Measurements from ENCODE around the gene ST6GALNAC6.

The ST6GALNAC6 gene

DNA sequence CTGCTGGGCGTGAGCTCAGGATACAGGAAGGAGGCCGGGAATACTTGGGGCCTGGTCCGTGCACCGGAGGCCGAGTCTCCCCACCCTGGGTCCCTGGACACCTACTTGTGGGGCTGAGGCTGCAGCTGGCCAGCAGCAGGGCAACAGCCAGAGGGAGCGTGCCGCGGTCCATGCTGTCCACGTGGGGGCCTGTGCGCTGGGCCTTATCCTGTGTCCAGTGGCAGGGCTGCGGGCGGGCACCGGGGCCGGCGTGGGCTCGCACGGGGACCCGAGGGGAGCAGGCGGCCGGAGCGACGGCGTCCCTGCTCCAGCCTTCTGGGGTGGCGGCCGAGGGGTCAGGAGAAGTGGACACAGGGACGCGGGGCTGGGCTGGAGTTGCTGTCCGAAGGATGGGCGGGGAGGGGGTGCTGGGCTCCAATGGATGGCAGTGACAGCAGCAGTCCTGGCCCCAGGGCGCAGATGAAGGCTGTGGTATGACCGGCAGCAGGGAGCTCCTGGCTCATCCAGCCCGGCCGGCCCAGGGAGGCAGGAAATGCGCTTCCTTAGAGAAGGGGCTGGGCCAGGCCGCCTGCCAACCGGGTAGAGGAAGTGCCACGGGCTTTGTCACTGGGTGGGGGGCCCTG lies 45.1 kb downstream of the ST6GALNAC6 start, which contains the start of gene ENG:
TSS of gene ENG (minus strand) at position 475 of the 623 bp plus-strand sequence. CDS start at position 172, 303 bp downstream.
- TF ChIP-seq, protein P1, sequence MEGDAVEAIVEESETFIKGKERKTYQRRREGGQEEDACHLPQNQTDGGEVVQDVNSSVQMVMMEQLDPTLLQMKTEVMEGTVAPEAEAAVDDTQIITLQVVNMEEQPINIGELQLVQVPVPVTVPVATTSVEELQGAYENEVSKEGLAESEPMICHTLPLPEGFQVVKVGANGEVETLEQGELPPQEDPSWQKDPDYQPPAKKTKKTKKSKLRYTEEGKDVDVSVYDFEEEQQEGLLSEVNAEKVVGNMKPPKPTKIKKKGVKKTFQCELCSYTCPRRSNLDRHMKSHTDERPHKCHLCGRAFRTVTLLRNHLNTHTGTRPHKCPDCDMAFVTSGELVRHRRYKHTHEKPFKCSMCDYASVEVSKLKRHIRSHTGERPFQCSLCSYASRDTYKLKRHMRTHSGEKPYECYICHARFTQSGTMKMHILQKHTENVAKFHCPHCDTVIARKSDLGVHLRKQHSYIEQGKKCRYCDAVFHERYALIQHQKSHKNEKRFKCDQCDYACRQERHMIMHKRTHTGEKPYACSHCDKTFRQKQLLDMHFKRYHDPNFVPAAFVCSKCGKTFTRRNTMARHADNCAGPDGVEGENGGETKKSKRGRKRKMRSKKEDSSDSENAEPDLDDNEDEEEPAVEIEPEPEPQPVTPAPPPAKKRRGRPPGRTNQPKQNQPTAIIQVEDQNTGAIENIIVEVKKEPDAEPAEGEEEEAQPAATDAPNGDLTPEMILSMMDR (conservative IDR thresholded peaks at IDR 0.05) = peak; percentile 46
- H3K27ac ChIP-seq = peak within 1 kb of the TSS; percentile 92

DNA sequence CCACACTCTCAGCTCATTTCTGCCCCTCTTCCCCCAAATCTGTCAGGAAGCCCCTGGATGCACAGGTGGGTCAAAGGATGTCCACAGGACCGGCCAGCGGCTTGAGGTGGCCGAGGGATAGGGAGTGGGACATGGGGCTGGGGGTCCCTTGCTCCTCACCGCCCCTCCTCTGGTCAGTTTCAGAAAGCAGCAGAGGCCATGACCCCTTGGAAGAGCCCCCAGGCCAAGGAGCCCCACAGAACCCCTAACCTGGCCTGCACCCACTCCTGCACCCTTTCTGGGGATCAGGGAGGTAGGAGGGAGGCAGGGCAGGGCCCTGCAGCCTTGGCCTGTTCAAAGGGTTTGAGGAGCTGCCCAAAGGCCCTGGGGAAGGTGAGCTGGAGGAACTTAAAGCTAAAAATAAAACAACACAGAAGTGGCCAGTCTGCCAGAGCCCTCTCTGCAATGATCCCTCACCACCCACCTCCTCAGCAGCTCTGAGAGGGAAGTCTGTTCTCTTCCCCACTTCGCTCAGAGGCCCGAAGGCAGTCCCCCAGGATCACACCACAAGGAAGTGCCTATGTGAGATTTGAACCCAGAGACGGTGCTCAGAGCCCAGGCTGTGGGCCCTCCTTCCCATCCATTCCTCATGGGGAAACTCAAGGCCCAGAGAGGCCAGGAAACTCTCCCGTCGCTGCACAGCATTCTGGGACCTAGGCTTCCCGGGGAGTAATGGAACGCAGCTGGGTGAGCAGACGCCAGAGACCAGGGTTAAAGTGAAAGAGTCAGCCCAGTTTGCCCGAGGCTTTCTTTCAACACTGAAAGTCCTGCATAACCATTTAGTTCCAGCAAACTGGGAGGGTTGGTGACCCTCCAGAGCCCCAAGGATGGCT lies 45.9 kb downstream of the ST6GALNAC6 start:
- TF ChIP-seq, protein P1 (conservative IDR thresholded peaks at IDR 0.05) = no peak
- peak overlapping the region; percentile 92 for H3K27ac ChIP-seq

DNA sequence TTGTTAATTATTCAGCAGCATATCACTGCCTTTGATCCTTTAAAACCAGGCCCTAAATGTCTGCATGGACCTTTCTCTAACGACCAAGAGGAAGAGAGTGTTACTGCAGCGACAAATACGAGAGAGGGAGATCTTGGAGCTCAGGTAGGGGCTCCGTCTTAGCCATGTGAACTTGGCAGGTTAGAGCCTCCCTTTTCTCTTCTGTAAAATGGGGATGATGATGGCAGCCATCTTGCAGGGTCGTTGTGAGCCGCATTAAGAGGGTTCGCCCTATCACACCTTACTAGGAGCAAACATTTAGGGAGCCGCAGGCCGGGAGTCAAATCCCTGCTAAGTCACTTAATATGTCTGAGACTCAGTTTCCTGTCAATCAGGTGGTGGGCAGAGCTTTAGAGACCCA lies 46.6 kb downstream of the ST6GALNAC6 start:
- peak overlapping the region; percentile 92; the same call in 1 of the 2 replicates for H3K27ac ChIP-seq
- TF ChIP-seq, protein P1 (conservative IDR thresholded peaks at IDR 0.05) = no peak

DNA sequence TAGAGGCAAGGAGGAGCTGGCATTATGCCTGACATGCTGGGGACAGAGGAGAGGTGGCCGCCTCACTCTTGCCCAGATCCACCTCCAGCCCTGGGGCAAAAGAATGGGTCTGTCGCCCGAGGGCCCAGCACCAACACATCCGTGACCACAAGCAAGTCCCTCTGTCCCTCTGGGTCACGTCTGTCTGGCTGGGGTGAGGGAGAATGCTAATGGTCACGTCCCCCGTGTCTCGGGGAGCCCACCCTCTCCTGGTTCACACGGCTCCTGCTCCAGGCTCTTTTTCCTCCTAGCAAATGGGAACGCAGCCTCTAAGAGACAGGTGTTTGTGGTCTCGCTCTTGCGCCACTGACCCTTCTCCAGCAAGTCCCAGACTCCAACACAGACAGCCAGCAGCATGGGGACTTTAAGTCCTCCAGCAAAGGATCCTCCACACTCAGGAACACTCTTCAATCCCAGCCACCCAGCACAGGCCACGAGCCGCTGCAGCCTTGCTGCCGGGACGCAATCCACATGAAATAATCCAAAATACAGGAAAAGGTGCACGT lies 49.0 kb downstream of the ST6GALNAC6 start:
- no peak overlapping the region for H3K27ac ChIP-seq

DNA sequence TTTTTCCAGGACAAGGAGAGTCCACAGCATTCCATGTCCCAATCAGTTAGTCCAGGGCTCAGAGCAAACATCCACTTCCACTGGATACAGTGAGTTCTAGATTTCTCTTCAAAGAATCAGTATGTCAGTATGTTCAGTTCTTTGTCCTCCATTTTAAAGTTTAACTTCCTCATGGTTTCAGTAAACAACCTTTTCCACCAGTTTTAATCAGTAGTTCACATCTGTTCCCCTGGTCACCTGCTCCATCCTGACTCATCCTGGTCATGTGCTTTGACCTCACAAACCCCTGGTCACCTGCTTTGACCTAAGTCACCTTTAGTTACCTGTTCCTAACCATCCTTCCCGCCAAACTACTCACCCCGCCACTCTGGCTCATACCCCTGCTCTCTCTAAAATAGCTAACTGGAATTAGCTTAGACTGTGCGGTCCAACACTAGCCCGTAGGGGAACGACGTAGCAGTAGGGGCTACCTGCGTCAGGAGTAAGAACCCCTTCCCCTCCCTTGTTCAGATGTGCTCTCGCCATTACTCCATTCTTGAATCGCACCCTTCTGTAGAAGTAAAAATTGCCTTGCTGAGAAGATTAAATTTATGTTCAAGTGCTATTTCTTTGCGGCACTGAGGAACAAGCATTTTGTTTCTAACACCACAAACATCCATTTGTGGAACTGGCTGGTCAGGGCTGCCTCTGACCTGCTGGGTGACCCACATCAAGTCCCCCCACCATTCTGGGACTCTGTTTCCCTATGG lies 50.5 kb downstream of the ST6GALNAC6 start:
- no peak overlapping the region for H3K27ac ChIP-seq
- TF ChIP-seq, protein P1 (conservative IDR thresholded peaks at IDR 0.05) = no peak

More for the DNA sequence above, 49.0 kb downstream of the ST6GALNAC6 start:
- TF ChIP-seq, protein P1 (conservative IDR thresholded peaks at IDR 0.05) = no peak

DNA sequence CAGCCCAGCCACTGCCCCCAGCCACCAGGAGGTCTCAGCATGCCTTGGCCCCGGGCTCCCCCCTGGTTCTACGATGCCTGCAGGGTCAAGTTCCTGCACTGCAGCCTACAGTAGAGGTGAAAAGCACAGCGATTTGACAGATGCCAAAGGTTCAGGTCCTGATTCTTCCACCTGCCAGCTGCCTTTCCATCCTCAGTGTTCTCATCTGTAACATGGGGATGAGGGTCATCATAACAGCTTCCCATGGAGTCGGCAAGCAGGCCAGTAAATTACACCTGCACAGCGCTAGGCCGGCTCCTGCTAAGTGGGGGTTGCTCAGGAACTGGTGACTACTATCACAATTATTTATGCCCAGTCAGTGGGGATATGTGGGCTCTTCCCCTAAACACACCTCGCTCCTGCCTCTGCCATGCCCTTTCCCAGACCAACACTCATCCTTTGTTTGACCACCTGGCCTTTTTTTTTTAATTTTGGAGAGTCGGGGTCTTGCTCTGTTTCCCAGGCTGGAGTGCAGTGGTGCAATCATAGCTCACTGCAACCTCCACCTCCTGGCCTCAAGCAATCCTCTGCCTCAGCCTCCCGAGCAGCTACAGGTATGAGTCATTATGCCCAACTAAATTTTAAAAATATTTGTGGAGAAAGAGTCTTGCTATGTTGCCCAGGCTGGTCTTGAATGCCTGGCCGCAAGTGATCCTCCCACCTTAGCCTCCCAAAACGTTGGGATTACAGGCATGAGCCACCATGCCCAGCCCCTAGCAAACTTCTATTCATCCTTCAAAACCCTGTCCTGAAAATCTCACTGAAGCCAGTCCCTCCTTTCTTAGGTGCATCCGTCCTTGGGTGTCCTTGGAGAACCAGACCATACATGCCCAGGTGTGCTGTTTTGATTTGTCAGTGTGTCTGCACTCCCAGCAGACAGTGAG lies 51.3 kb downstream of the ST6GALNAC6 start:
- TF ChIP-seq, protein P1 (conservative IDR thresholded peaks at IDR 0.05) = no peak
- H3K27ac ChIP-seq = no peak overlapping the region

All from VCaP (cell line).